AG04449 (cell line): Measurements from ENCODE around the gene CACNA1H.

ENCODE experiments used
- CTCF ChIA-PET: fragments of 350-600 bp; formaldehyde crosslinking; extraction: SDS; loops from one replicate; lab custom pipeline; 2021; ENCODE audit warnings: antibody characterized with exemption; lab: Yijun Ruan, JAX
- POLR2A ChIA-PET: fragments of 400-600, 350-600 bp; formaldehyde crosslinking; extraction: SDS; loops from one replicate; lab custom pipeline; 2020; ENCODE audit warnings: antibody characterized with exemption, inconsistent platforms; lab: Yijun Ruan, JAX
- DNase-seq: peaks from one replicate; pipeline ENCODE4 v3.0.0-alpha.2; 2010; ENCODE audit warnings: low read depth, low spot score
- H3K4me3 ChIP-seq: 2 replicates; pipeline ENCODE4 v1.5.1; 2011; ENCODE audit warnings: low read depth, mild to moderate bottlenecking, control low read depth, low read length
- CTCF ChIP-seq: IDR thresholded peaks from one replicate; pipeline ENCODE4 v1.5.1; 2011; ENCODE audit warnings: mild to moderate bottlenecking, moderate library complexity, low read length, control low read depth, inconsistent platforms; ENCODE audit not compliant: insufficient read depth; ENCODE audit errors: missing control alignments

Gene CACNA1H

DNA sequence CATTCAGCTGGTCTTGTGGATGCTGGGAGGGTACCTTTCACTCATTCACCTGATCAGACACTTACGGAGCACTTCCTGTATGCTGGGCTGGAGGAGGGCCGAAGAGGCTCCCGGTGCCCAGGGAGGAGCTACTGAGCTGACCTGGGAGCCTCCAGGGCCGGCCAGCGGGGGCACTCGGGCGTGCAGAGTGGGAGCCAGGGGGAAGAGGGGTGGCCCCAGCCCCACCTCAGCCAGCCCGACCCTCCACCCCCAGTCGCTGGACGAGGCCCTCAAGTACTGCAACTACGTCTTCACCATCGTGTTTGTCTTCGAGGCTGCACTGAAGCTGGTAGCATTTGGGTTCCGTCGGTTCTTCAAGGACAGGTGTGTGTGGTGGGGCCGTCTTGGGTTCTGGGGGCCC, 61.8 kb downstream of the CACNA1H start:
- DNase-seq, result no peak
- POLR2A ChIA-PET, result no interaction called here
- CTCF ChIA-PET, result no interaction called here

DNA sequence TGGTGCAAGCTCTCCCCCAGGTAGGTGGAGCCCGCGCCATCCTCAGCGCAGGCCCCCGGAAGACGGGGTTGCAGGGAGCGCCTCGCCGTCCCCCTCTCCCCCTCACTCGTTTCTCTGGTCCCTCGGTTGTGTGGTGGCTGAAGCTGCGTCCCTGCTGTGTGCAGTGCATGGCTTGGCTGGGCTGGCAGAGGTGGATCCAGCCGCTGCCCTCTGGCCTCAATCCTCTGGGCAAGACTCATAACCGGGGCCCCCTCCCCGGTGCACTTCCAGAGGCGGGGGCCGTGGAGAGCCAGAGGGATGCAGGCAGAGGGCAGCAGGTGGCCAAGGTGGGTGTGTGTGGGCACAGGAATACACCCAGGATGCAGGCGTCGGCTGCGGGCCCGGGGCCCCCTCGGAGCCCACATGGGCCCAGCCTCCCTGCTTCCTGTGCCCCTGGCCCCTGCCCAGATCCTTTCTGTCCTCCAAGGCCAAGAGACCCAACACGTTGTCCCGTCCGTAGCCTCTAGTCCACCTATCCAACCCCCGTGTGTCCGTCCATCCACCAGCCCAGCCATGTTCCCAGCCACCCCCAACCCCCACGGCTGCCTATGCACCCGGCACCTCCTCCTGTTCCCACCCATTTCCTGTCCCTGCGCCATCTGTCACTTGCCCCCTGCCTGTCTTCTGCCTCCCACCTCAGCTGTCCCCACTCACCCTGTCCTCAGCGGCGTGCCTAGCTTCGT, 62.8 kb downstream of the CACNA1H start:
- ChIA-PET CTCF (no interaction called here), POLR2A (no interaction called here)
- H3K4me3 ChIP-seq, result no peak overlapping the region
- no peak for TF ChIP-seq CTCF
- no peak for DNase-seq

More for the DNA sequence above, 61.8 kb downstream of the CACNA1H start:
- TF ChIP-seq CTCF, result no peak
- no peak overlapping the region for H3K4me3 ChIP-seq

- no peak for TF ChIP-seq CTCF
- H3K4me3 ChIP-seq, result no peak overlapping the region
- DNase-seq, result no peak
- POLR2A ChIA-PET, result no interaction called here
- CTCF ChIA-PET, result no interaction called here
Observed at GRCh38 chr16:1216296-1216619, 63.4 kb downstream of the CACNA1H start.

- ChIA-PET CTCF (no interaction called here), POLR2A (no interaction called here)
- H3K4me3 ChIP-seq, result no peak overlapping the region
- no peak for TF ChIP-seq CTCF
- no peak for DNase-seq
Observed at GRCh38 chr16:1216681-1217400, 63.9 kb downstream of the CACNA1H start.

- ChIA-PET POLR2A (no interaction called here), CTCF (no interaction called here)
- H3K4me3 ChIP-seq, result no peak overlapping the region
- no peak for TF ChIP-seq CTCF
- no peak for DNase-seq
Observed at GRCh38 chr16:1217526-1217925, 64.6 kb downstream of the CACNA1H start.

DNA sequence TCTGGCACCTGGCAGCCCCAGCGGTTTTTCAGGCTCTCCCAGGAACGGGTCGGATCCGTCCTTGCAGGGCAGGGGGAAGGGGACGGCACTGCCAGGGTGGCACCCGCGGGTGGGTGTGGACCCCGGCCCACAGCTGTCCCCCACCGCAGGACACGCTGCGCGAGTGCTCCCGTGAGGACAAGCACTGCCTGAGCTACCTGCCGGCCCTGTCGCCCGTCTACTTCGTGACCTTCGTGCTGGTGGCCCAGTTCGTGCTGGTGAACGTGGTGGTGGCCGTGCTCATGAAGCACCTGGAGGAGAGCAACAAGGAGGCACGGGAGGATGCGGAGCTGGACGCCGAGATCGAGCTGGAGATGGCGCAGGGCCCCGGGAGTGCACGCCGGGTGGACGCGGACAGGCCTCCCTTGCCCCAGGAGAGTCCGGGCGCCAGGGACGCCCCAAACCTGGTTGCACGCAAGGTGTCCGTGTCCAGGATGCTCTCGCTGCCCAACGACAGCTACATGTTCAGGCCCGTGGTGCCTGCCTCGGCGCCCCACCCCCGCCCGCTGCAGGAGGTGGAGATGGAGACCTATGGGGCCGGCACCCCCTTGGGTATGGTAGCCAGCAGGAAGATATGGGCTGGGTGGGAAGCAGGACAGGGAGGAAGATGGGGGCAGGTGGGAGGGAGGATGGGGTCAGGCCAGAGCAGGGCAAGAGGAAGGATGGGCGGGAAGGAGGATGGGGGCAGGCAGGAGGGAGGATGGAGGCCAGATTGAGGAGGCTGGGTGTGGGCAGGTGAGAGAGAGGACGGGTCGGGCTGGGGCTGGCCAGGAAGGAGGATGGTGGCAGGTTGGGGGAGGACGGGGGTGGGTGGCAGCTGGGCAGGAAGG, 65.4 kb downstream of the CACNA1H start:
- ChIA-PET CTCF (no interaction called here), POLR2A (no interaction called here)
- no peak overlapping the region for H3K4me3 ChIP-seq
- no peak for DNase-seq
- no peak for TF ChIP-seq CTCF
